Common myeloid progenitor, CD34-positive (primary cell): ENCODE measurements around the gene BICDL2.
A peak's percentile ranks its signal among the peaks of the same experiment; 100 is the strongest.

Experiments used
- CTCF ChIA-PET: fragments of 350-600 bp; sonication (Branson Sonifier 250); formaldehyde crosslinking; loops from one replicate; lab custom pipeline; 2021; ENCODE audit warnings: antibody characterized with exemption; lab: Charles Lee
- POLR2A ChIA-PET: fragments of 350-600 bp; sonication (Branson Sonifier 250); formaldehyde crosslinking; loops from one replicate; lab custom pipeline; 2021; ENCODE audit warnings: antibody characterized with exemption; lab: Charles Lee
- DNase-seq, 3 donors: peaks; one replicate each; pipeline versions ENCODE4 v3.0.0 to v3.0.0-alpha.2; 2013
- H3K27ac ChIP-seq, 2 experiments: 1 replicate in 1 of 2; 2 replicates in 1 of 2; pipeline ENCODE4 v1.7.0; 2013; ENCODE audit warnings: inconsistent platforms in 2 of 2, low read length in 2 of 2, mild to moderate bottlenecking in 2 of 2, low read depth in 1 of 2, moderate library complexity in 1 of 2; ENCODE audit not compliant: severe bottlenecking in 2 of 2, insufficient read depth in 1 of 2, poor library complexity in 1 of 2
- H3K27me3 ChIP-seq, 5 experiments: replicated peaks in 2 of 5; 1 replicate in 3 of 5; 2 replicates in 2 of 5; pipeline versions ENCODE4 v1.6.1 to v1.7.0; 2013; ENCODE audit warnings: low read length in 4 of 5, mild to moderate bottlenecking in 2 of 5, moderate library complexity in 2 of 5, inconsistent platforms in 1 of 5; ENCODE audit not compliant: insufficient read depth in 5 of 5, control insufficient read depth in 4 of 5
- H3K36me3 ChIP-seq, 4 experiments: 1 replicate in 2 of 4; 2 replicates in 2 of 4; pipeline versions ENCODE4 v1.6.1 to v1.7.0; 2013; ENCODE audit warnings: low read length in 3 of 4, control low read depth in 1 of 4, mild to moderate bottlenecking in 1 of 4; ENCODE audit not compliant: control insufficient read depth in 4 of 4, insufficient read depth in 4 of 4
- H3K4me1 ChIP-seq, 4 experiments: 1 replicate in 3 of 4; 2 replicates in 1 of 4; pipeline versions ENCODE4 v1.6.1 to v1.7.1; 2013; ENCODE audit warnings: low read length in 3 of 4, mild to moderate bottlenecking in 3 of 4, control low read depth in 1 of 4, inconsistent platforms in 1 of 4, moderate library complexity in 1 of 4; ENCODE audit not compliant: control insufficient read depth in 4 of 4, insufficient read depth in 4 of 4; ENCODE audit errors: control extremely low read depth in 1 of 4
- H3K4me3 ChIP-seq, 7 experiments: 1 replicate in 4 of 7; 2 replicates in 3 of 7; pipeline versions ENCODE4 v1.5.1 to v1.7.0; 2013; ENCODE audit warnings: mild to moderate bottlenecking in 7 of 7, low read length in 6 of 7, moderate library complexity in 6 of 7, inconsistent platforms in 2 of 7, low read depth in 2 of 7, control low read depth in 1 of 7; ENCODE audit not compliant: insufficient read depth in 4 of 7, control insufficient read depth in 1 of 7; ENCODE audit errors: extremely low read depth in 1 of 7
- H3K9me3 ChIP-seq, 5 experiments: 1 replicate in 4 of 5; 2 replicates in 1 of 5; pipeline versions ENCODE4 v1.6.1 to v1.7.1; 2013; ENCODE audit warnings: low read length in 4 of 5, mild to moderate bottlenecking in 2 of 5, inconsistent platforms in 1 of 5, low read depth in 1 of 5, moderate library complexity in 1 of 5; ENCODE audit not compliant: control insufficient read depth in 4 of 5, insufficient read depth in 2 of 5; ENCODE audit errors: control extremely low read depth in 1 of 5
- WGBS: methylation state at CpG from one replicate; pipeline ENCODE4 v1.1.5; 2013; ENCODE audit not compliant: insufficient coverage; 5-methylcytosine and 5-hydroxymethylcytosine counted together

Gene BICDL2

DNA sequence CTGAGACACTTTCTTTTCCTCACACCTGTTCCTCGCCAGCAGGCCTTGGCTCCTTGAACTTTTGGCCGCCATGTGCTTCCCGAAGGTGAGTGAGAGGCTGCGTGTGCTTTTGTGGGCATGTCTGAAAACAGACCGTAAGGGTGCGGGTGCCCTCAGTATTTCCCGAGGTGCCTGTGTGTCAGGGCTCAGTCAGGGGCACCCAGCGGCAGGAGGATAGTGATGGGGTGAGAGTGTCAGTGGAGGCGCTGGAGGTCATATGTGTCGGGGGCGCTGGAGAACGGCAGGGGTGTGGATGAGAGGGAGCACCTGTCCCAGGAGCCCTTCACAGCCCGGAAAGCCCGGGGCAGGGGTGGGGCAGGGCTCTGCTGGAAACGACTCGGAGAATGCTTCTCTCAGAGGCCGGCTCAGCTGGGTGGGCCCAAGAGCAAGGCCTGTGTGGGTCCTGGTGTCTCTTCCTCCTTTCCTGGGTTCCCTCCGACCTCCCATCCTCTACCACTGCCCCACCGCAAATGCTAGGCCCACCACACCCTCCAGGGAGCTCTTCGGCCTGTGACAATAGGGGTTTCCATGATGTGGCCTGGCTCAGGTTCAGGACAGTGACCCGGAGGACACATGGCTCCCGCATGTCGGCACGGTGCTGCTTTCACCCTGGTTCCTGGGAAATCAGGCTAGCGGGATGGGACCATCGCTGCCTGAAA, 29.1 kb upstream of the BICDL2 start:
- WGBS: 96% methylated on average over 26 of the region's 26 CpGs
- ChIA-PET CTCF (interaction anchor here (1.3 to 2.1 kb wide), 2 partner anchors 9 to 21 kb away, joined by 4 to 5 read pairs; no protein-coding TSS in a partner anchor), POLR2A (interaction anchor here (0.6 kb wide), 1 partner anchor 58 kb away, joined by 3 read pairs; no protein-coding TSS in a partner anchor)
- Histone ChIP-seq H3K36me3 (no peaks in the 10 kb centered on the region), H3K4me3 (no peak overlapping the region), H3K4me1 (peaks cover 0 to 32% (median 3%) of the 10 kb centered on the region in 4 experiments), H3K27me3 (no peaks in the 10 kb centered on the region), H3K27ac (no peak overlapping the region), H3K9me3 (no peaks in the 10 kb centered on the region)
- DNase-seq: no peak

DNA sequence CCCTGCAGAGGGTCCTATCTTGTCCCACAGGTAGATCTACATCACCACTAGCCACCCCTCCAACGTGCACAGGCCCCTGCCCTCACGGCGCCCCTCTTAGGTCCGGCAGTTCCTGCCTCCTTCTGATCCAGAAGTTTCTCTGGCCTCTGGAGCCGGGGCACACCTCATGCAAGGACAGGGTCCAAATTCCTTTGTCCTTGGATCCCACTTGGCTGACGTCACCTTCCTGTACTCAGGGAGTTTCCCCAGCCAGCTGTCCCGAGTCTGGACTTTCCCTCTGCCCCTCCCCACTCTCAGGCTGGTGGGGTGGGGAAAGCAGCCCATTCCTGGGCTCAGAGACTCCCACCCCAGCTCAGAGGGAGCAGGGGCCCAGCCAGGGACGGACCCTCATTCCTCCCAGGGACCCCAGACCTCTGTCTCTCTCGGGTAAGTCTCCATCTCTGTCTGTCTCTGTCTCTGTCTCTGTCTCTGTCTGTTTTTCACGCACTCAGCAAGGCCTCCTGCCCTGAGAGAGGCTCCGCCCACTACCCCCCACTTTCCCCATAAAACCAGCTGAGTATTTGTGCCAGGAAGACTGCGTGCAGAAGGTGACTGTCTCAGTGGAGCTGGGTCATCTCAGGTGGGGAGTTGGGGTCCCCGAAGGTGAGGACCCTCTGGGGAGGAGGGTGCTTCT, 28.5 kb upstream of the BICDL2 start, which contains the start of gene IL32:
Gene IL32 (plus strand): TSS at position 572 of the 673 bp plus-strand sequence. CDS start 172 bp downstream, outside the sequence.
- ChIA-PET CTCF (interaction anchor here (1.3 to 2.1 kb wide), 3 partner anchors 9 to 30 kb away, joined by 4 to 5 read pairs (median 5); no protein-coding TSS in a partner anchor), POLR2A (interaction anchor here (0.6 kb wide), 2 partner anchors 9 to 59 kb away, joined by 3 to 8 read pairs; no protein-coding TSS in a partner anchor)
- Histone ChIP-seq H3K27me3 (no peaks in the 10 kb centered on the region), H3K27ac (no peak within 1 kb of the TSS), H3K4me3 (no peak within 1 kb of the TSS), H3K4me1 (peaks cover 0 to 27% (median 2%) of the 10 kb centered on the region in 4 experiments), H3K9me3 (no peaks in the 10 kb centered on the region), H3K36me3 (no peaks in the 10 kb centered on the region)
- 91% methylated on average over 9 of the region's 13 CpGs for WGBS
- peak in 2 of 3 donors; percentile 35 to 61 for DNase-seq

- POLR2A ChIA-PET: interaction anchor here (0.7 kb wide), 1 partner anchor 25 kb away, joined by 3 read pairs; no protein-coding TSS in a partner anchor
- H3K9me3 ChIP-seq: no peaks in the 10 kb centered on the region
- H3K27ac ChIP-seq: no peak overlapping the region
- H3K36me3 ChIP-seq: no peaks in the 10 kb centered on the region
- no peaks in the 10 kb centered on the region for H3K27me3 ChIP-seq
- DNase-seq: no peak
- H3K4me1 ChIP-seq: peaks cover 0 to 34% (median 11%) of the 10 kb centered on the region in 4 experiments
- H3K4me3 ChIP-seq: no peak overlapping the region
- CTCF ChIA-PET: interaction anchor here (0.8 to 6.5 kb wide), 10 partner anchors 11 to 105 kb away, joined by 3 to 51 read pairs (median 6); partner anchors contain the start of gene ZSCAN10
- WGBS: 98% methylated on average over 7 of the region's 8 CpGs
Measured at GRCh38 chr16:3063625-3064386, 27.1 kb upstream of the BICDL2 start.

DNA sequence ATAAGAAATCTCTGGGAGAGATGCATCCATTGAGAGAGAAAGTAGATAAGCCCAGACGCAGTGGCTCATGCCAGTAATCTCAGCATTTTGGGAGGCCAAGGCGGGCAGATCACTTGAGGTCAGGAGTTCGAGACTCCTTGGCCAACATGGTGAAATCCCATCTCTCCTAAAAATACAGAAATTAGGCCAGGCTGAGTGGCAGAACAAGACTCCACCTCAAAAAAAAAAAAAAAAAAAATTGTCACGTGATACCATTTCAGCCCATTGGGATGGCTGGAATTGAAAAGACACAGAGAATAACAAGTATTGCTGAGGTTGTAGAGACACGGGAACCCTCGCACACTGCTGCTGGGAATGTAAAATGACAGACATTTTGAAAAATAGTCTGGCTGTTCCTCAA, 25.8 kb upstream of the BICDL2 start:
- H3K4me3 ChIP-seq: no peak overlapping the region
- H3K36me3 ChIP-seq: no peaks in the 10 kb centered on the region

GRCh38 chr16:3060339-3061127, 23.8 kb upstream of the BICDL2 start:
- Histone ChIP-seq H3K36me3 (no peaks in the 10 kb centered on the region), H3K27me3 (peaks cover 0 to 6% (median 0%) of the 10 kb centered on the region in 5 experiments), H3K27ac (no peak overlapping the region), H3K4me3 (no peak overlapping the region), H3K4me1 (peaks cover 0 to 52% (median 37%) of the 10 kb centered on the region in 4 experiments), H3K9me3 (no peaks in the 10 kb centered on the region)
- WGBS: 100% methylated on average over 5 of the region's 14 CpGs
- ChIA-PET POLR2A (no interaction called here), CTCF (interaction anchor here (1.1 to 6.6 kb wide), 9 partner anchors 10 to 98 kb away, joined by 3 to 82 read pairs (median 16); partner anchors contain the start of genes ZNF213 and ZSCAN10)
- no peak for DNase-seq

More for the DNA sequence above, 25.8 kb upstream of the BICDL2 start:
- ChIA-PET CTCF (interaction anchor here (1.1 to 6.5 kb wide), 6 partner anchors 12 to 67 kb away, joined by 3 to 51 read pairs (median 8); partner anchors contain the start of gene ZSCAN10), POLR2A (no interaction called here)
- Histone ChIP-seq H3K27ac (no peak overlapping the region), H3K4me1 (peaks cover 0 to 38% (median 22%) of the 10 kb centered on the region in 4 experiments), H3K9me3 (no peaks in the 10 kb centered on the region), H3K27me3 (peaks cover 0 to 3% (median 0%) of the 10 kb centered on the region in 5 experiments)
- DNase-seq: no peak
- WGBS: 82% methylated on average over 2 of the region's 6 CpGs

GRCh38 chr16:3059723-3060242, 23.0 kb upstream of the BICDL2 start:
- H3K36me3 ChIP-seq: no peaks in the 10 kb centered on the region
- DNase-seq: no peak
- no peaks in the 10 kb centered on the region for H3K9me3 ChIP-seq
- H3K27me3 ChIP-seq: peaks cover 0 to 6% (median 0%) of the 10 kb centered on the region in 5 experiments
- peak overlapping the region in 1 of 2 experiments; percentile 61 for H3K27ac ChIP-seq
- 59% methylated on average over 7 of the region's 9 CpGs for WGBS
- ChIA-PET CTCF (interaction anchor here (0.8 to 6.6 kb wide), 13 partner anchors 11 to 99 kb away, joined by 3 to 82 read pairs (median 7); partner anchors contain the start of genes ZNF213 and ZSCAN10), POLR2A (no interaction called here)
- peak overlapping the region; percentile 64 to 90 (median 76) for H3K4me3 ChIP-seq
- H3K4me1 ChIP-seq: peaks cover 0 to 55% (median 45%) of the 10 kb centered on the region in 4 experiments
